ENCODE data around the gene MESP2. TPM values are rescaled to one million over a fixed set of nuclear protein-coding genes. Genes with fewer than 3 reads are reported as not detected.

MESP2 gene
- total and polyA plus RNA-seq, 2 of the 13 experiments (the other 11 are each of a cell fraction or from before 2014, with no cell fraction given), result not detected

DNA sequence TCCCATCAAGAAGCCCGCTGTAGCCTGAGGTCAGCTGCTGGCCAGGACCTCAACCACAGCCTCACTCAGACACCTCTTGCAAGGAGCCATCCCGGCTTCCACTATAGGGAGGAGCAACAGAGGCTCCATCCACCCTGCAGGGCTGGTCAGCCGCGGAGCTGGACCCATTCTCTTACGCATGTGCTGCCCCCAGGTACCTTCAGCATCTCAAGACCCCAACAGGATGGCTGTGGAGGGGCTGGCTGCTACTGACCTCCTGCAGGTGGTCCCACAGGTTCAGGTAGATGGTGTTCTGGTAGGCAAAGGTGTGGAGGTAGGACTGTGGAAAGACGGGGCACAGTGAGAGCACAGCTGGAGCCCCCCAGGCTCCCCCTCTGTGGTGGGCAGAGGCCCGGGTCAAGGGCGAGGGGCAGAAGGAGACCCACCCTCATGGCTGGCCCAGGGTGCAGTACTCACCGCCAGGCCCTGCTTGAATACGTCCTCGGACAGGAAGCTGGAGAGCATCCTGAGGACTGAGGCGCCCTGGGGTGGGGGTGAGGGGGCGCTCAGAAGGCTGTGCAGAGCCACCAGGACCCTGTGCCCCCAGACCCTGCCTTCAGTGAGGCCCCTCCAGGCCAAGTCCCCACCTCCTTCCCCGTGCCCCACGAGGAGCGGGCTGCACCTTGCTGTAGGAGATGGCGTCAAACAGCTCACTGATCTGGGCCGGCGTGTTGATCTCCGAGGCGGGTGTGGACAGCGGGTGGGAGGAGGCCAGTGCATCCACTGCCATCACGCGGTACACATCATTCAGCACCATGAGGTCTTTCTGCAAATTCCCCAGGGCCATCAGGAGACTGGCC, 27.1 kb downstream of the MESP2 start:
- FAIRE-seq, result no peak

More for the DNA sequence above, 27.1 kb downstream of the MESP2 start:
- Histone ChIP-seq H3K36me3 (replicated peaks in 1 of 2; ENCODE audit: control insufficient read depth in 1 of 2, insufficient read depth in 2 of 2, low read length in 2 of 2) (peaks cover 46 to 72% of the 10 kb centered on the region in 2 experiments), H3K27ac (ENCODE audit: extremely low read length, insufficient read depth, low read length) (no peak overlapping the region), H3K27me3 (ENCODE audit: control insufficient read depth in 1 of 2, insufficient read depth in 2 of 2, low read length in 2 of 2) (no peaks in the 10 kb centered on the region), H4K20me1 (ENCODE audit: insufficient read depth, low read length) (no peaks in the 10 kb centered on the region; the same call in 1 of the 2 replicates), H2AFZ (ENCODE audit: low read length) (no peak overlapping the region), H3K4me1 (ENCODE audit: insufficient read depth, low read length) (peaks cover 42% of the 10 kb centered on the region), H3K9me3 (ENCODE audit: low read length) (no peaks in the 10 kb centered on the region), H3K4me2 (ENCODE audit: low read depth, low read length) (no peak overlapping the region), H3K9ac (ENCODE audit: insufficient read depth, low read depth, low read length) (no peak overlapping the region), H3K79me2 (ENCODE audit: insufficient read depth, low read length) (peaks cover 10% of the 10 kb centered on the region), H3K4me3 (replicated peaks in 1 of 3; ENCODE audit: insufficient read depth in 1 of 3, low read depth in 2 of 3, low read length in 3 of 3) (no peak overlapping the region)
- in situ Hi-C loops (cut with HindIII; ENCODE audit: extremely low pct_ligation_motif_present, low pct_unique_long_range_greater_than_20kb), result no loop called here
- ATAC-seq, result no peak
- BruUV-seq (replicated peaks), result no TSS peak
- DNase-seq (ENCODE audit: low spot score), result no peak
- TF ChIP-seq, protein P1, sequence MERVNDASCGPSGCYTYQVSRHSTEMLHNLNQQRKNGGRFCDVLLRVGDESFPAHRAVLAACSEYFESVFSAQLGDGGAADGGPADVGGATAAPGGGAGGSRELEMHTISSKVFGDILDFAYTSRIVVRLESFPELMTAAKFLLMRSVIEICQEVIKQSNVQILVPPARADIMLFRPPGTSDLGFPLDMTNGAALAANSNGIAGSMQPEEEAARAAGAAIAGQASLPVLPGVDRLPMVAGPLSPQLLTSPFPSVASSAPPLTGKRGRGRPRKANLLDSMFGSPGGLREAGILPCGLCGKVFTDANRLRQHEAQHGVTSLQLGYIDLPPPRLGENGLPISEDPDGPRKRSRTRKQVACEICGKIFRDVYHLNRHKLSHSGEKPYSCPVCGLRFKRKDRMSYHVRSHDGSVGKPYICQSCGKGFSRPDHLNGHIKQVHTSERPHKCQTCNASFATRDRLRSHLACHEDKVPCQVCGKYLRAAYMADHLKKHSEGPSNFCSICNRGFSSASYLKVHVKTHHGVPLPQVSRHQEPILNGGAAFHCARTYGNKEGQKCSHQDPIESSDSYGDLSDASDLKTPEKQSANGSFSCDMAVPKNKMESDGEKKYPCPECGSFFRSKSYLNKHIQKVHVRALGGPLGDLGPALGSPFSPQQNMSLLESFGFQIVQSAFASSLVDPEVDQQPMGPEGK (CRISPR knock-in tag; IDR thresholded peaks at IDR 0.05), result no peak
- TF ChIP-seq AGO1 (IDR thresholded peaks at IDR 0.05; ENCODE audit: low read depth, low read length, poor library complexity, severe bottlenecking) (peak; percentile 17), HNRNPUL1 (IDR thresholded peaks at IDR 0.05; ENCODE audit: low read depth, low read length) (no peak), RBFOX2 (IDR thresholded peaks at IDR 0.05; ENCODE audit: low read depth, low read length) (peak; percentile 51), AGO2 (optimal IDR thresholded peaks at IDR 0.05; ENCODE audit: low read depth, low read length) (peak; percentile 7)
- ChIA-PET CTCF (ENCODE audit: low intra/inter-chr PET ratio, low total read pairs) (no interaction called here), POLR2A (interaction anchor here (0.8 to 1.1 kb wide), 2 partner anchors 43 to 71 kb away, joined by 3 read pairs; no protein-coding TSS in a partner anchor)
- 100% methylated on average over 3 of the region's 24 CpGs for WGBS (ENCODE audit: low lambda C conversion rate)
- intact Hi-C loops (cut with micrococcal nuclease; ENCODE audit: unreplicated experiment), result no loop called here
